GOT3 (cell line): Measurements from ENCODE around the gene TTF1.
"Not testable (repeated sequence)": the region's sequence is repeated elsewhere in the genome, so short reads cannot be mapped to it uniquely, and the experiment has no call there.

Experiments used
- DNase-seq: peaks from one replicate; lab custom pipeline; 2025; ENCODE audit warnings: mixed read lengths; lab: John Stamatoyannopoulos, UW

TTF1 gene

DNA sequence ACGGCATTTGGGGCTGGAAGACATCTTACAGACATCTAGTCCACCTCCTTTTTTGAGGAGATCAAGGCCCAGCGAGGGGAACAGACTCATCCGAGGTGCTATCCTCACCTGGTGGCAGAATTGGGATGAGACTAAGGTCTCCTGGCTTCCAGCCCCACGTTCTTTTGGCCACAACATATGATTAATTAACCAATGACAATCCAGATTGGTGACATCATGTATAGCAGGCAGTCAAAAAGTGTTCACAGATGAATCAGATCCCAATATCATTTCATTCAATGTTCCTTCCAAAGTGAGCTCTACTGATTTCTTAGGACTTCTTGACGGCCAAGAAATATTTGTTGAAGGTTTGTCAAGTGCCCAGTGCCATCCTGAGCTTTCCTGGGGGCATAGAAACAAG, 7.3 kb upstream of the TTF1 start:
- DNase-seq = no peak

DNA sequence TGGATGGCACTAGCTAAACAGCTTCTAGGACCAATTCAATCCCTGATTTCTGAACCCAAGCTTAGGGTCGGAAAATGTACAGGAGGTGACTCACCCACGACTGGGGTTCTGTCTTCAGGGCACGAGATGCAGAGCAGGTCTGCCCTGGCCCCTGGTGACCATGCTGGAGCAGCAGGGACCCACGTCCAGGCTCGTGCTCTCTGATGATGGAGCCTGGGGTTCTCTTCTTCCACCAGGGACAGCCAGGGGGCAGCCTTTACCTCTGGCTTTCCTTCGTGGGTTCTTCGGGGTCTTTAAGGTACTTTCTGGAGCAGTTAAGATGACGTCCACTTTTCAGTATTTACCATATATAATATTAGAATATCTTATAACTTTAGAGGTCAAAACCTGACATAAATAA, 5.4 kb upstream of the TTF1 start:
- DNase-seq = no peak

DNA sequence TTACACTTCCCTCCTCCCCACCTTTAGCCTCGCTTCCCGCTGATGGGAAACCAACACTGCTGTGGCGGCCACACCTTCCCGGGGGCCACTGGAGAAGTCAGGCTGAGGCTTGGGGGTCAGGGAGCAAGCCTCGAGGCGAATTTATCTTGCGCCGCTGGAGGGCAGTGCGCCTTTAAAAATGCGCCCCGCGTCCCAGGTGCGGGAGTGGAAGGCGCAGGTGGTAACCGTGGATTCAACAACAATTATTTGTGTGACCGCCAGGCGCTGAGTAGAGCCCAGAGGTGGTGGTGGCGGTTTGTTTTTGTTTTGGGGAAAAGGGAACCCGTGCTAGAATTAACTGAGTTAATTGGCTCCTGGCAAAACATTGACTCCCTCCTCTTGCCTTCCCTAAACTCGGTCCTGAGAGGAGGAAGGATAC, 4.5 kb upstream of the TTF1 start:
- no peak for DNase-seq

DNA sequence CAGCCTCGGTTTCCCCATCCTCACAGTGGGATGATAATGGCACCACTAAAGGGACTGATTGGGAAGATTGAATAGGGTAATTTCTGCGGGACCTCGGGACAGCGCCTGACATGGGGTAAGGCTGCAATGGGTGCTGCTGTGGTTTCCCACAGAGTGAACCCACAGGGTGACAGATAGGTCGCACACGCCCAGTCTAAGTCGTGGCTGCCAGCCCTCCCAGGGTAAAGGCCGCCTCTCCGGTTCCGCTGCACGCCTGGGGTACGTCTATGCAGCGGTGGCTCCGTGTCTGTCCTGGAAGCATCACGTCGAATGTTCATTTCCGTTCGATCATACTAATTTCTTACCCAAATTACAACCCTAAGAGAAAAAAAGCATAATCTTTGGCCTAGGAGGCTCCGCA, 4.0 kb upstream of the TTF1 start:
- no peak for DNase-seq

DNA sequence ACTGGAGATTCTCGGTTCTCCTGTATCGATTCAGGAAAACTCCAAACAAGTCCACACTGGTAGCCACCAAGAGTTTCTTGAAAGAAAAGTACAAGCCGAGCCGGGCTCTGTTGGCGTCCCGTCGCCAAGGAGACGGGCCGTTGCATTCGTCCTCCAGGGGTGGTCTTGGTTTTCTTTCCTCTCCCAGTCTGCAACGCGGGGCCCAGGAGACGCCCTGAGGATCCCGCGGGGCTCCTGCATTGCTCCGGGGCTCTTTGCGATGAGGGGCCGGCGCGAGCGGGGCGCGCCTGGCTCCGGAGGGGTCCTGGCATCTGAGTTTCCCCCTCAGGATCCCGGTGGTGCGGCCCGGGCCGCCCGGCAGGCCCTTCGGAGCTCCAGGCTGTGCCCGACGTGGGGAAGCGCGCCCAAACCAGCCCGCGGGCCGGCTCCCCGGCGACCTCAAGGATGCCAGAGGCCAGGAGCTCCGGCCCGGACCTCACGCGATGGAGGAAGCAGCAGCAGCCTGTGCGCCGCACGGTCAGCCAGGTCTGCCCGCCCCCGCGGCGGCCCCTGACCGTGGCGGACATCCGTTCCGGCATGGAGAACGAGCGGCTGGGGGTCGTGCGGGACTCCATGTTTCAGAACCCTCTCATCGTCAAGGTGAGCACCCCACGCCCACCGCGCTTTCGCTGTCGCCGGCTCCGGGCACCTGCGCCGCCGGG, 3.3 kb upstream of the TTF1 start, which contains the start of gene CFAP77:
CFAP77 (plus strand) TSS at position 384 of the 701 bp plus-strand sequence; CDS start at position 445, 61 bp downstream.
- no peak for DNase-seq

DNA sequence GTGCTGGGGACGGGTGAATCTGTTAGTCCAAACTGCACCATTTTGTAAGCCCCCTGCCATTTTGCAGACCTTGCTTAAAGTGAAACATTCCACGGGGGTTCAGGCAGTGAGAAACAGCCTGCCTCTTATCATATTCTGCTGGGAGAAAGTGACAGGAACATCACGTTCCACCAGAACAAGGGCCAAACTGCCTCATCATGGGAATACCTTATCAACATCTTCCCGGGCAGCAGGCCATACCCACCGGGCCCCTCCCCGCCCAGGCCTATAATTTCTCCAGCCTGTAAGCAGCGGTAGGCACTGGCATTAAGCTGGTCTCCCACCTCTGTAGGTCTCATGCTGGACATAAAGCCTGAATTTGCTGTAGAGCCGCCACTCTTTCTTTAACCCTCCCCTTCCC, 1.9 kb upstream of the TTF1 start:
- DNase-seq = no peak

DNA sequence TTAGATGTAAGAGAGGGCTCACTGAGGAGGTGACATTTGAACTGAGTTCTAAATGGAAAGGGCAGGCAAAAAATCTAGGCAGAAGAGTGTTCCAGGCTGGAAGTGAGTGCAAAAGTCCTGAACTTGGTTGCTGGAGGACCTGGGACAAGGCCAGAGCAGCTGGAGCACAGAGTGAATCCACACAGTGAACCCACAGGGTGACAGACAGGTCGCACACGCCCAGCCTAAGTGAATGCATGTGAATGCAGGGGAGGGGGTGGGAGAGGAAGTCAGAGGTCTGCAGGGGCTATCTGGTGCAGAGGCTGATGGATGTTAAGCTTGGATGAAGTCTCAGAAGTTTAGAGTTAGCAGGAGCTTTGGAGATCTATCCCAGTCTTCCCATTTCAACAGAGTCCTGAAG, 556 bp upstream of the TTF1 start:
- no peak for DNase-seq

DNA sequence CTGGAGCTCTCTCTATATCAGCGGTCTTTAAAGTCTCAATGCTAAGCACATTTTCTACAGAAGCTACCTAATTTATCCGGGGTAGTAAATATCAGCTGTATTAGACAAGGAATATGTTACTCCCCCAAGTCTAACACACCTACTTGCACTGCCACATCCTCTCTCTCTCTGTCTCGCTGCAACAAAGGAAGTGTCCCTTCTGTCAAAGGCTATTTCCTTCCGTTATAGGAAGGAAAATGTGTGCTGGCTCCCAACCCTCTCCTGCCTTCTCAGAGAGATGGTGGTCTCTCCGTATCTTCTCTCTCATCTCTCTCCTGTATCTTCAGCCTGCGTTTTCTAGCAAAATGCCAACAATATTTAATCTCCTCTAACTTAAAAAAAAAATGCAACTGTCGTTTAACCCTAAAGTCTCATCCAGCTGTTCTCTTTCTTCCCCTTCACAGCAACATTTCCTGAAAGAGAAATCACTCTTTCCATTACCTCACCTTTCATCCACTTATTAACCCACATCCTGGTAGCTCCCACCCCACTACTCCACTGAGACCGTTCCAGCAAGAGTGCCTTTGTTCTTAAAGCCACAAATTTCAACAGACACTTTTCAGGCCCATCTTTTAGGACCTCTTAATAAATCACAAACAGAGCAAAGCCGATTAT, 2.3 kb downstream of the TTF1 start:
- no peak for DNase-seq

DNA sequence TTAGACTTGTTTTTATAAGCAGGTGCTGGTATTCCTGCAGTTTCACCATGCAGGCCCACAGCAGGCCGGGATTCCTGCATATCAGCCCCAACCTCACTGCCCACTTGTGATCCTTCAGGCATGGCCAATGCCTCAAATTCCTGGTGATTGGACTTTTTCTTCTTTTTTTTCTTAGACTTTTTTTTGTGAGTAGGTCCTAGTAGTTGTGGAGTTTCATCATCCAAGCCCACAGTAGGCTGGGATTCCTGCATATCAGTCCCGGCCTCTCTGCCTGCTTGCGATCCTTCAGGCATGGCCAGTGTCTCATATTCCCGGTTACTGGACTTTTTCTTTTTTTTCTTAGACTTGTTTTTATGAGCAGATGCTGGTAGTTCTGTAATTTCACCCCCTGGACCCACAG, 4.8 kb downstream of the TTF1 start:
- no peak for DNase-seq

DNA sequence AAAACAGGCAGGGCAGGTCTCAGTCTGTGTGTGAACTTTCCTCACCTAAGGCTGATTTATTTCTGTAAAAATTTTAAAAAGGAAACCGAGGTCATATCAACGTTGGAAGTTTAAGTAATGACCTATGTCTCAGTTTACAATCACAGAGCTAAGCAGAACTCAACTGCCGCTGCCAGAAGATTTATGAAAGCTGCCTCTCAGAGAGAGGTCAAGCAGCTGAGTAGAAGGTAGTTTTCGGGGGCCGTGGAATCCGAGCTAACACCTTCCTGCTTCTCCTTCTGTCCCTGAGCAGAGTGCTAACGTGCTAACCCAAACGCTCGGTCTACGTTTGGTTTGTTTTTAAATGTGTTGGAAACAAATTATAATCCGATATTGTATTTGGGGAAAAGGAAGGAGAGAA, 11.1 kb downstream of the TTF1 start:
- DNase-seq = no peak

DNA sequence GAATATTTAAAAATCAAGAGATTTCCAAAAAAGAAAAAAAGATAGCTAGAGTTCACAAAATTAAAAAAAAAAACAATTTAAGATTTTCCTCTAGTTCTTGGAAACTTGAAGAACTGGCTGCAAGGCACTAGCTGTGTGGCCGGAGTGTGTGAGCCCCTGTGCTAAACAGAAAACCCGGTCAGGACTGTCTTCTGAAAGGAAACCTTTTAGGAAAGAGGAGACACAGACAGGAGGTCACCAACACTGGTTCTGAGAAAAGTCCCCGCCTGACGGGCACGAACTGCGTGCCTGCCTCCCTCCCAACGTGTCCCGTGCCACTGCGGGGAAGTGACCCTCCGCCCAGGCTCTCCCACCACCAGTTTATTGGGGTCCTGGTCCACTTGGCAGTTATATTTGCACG, 15.2 kb downstream of the TTF1 start:
- DNase-seq = no peak

DNA sequence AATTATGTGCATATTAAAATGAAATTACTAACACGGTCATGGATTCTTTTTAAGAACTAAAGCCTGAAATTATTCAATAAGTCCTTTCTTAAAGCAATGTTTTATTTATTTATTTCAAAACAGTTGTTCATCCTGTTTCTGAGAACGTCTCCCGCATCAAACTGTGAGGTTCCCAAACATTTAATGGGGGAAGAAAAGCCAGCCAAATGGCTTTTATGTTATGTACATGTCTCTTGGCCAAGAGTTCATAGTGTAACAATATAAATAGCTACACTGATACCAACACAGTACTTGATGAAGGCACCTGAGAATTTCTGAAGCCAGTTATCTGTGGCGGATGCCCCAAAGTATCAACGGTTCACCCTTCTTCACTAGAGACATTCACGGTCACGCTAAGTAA, 15.7 kb downstream of the TTF1 start:
- DNase-seq = no peak

DNA sequence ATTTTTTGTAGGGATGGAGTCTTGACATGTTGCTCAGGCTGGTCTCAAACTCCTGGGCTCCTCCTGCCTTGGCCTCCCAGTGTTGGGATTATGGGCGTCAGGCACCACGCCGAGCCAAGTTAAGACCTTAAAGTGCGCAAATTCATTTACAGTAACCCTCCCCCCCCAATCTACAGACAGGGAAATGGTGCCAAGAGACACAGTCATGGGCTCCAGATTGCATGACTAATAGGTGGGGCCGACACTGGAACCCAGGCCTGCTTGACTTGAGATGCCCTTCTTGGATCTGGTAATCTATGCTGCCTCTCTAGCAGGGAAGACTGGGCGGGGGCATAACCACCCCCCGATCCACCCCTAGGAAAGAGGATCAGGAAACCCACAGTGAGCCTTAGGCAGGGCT, 19.5 kb downstream of the TTF1 start:
- DNase-seq = no peak

DNA sequence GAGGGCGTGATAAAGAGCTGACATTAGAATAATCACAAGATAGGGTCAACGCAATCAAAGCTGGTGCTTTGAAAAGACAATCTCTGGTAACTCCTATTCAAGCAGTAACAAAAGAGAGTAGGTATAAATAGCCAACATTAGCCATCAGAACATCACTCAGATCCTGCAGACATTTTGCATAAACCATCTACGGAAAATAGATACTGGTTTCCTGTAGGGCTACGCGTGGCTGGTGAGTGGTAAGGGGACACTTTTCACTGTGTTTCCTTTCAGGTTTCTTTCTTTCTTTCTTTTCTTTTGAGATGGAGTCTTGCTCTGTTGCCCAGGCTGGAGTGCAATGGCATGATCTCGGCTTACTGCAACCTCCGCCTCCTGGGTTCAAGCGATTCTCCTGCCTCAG, 22.3 kb downstream of the TTF1 start:
- no peak for DNase-seq

DNA sequence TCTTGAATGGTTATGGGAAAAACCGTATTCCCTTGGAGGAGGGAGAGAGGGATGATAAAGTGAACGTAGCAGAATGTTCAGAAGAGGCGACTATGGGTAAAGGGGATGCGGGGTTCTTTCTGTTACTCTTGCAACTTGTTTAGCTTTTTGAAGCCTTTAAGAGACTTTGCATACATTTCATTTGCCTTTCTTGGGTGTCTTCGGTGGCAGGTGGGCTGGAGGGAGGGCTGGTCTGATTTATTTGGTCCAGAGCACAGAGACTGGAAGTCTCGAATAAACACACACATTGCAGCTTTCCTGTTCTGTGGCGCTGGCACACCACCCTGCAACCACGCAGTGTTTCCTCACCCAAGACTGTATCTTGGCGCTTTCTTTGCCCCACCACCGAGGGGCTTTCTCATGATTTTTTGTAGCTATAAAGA, 23.2 kb downstream of the TTF1 start:
- no peak for DNase-seq

DNA sequence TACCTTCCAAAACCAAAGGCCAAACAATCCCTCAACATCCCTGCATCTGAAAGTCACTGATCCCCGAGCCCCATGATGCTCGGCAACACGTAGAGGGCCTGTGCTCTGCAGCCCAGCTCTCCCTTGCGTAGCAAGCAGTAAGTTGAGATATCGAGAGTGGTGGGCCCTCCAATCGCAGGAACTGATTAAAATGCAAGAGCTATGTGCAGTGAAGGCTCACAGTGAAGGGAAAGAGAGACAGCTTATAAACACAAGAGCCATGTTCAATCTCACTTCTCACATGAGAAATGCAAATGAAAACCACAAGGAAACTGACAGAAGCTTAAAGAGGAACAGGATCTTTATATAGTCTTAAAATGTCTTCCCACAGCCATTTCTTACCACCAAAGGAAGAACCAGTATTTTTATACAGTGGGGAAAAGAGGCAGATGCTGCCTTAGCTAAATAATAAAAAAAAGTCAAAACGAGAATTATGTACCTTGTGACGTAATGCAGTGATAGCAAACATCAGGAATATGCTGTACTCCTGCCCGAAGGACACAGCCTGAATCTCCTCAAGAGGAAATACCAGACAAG, 24.6 kb downstream of the TTF1 start:
- no peak for DNase-seq

DNA sequence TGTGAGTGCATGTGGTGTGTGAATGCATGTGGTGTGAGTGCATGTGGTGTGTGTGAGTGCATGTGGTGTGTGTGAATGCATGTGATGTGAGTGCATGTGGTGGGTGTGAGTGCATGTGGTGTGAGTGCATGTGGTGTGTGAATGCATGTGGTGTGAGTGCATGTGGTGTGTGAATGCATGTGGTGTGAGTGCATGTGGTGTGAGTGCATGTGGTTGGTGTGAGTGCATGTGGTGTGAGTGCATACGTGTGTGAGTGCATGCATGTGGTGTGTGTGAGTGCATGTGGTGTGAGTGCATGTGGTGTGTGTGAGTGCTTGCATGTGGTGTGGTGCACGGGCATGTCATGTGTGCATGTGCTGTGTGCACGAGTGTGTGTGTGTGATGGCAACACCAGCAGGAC, 28.2 kb downstream of the TTF1 start:
- DNase-seq = not testable (repeated sequence)

DNA sequence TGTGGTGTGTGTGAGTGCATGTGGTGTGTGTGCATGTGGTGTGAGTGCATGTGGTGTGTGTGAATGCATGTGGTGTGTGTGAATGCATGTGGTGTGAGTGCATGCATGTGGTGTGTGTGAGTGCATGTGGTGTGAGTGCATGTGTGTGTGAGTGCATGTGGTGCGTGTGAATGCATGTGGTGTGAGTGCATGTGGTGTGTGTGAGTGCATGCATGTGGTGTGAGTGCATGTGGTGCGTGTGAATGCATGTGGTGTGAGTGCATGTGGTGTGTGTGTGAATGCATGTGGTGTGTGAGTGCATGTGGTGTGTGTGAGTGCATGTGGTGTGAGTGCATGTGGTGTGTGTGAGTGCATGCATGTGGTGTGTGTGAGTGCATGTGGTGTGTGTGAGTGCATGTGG, 28.9 kb downstream of the TTF1 start:
- DNase-seq = not testable (repeated sequence)

DNA sequence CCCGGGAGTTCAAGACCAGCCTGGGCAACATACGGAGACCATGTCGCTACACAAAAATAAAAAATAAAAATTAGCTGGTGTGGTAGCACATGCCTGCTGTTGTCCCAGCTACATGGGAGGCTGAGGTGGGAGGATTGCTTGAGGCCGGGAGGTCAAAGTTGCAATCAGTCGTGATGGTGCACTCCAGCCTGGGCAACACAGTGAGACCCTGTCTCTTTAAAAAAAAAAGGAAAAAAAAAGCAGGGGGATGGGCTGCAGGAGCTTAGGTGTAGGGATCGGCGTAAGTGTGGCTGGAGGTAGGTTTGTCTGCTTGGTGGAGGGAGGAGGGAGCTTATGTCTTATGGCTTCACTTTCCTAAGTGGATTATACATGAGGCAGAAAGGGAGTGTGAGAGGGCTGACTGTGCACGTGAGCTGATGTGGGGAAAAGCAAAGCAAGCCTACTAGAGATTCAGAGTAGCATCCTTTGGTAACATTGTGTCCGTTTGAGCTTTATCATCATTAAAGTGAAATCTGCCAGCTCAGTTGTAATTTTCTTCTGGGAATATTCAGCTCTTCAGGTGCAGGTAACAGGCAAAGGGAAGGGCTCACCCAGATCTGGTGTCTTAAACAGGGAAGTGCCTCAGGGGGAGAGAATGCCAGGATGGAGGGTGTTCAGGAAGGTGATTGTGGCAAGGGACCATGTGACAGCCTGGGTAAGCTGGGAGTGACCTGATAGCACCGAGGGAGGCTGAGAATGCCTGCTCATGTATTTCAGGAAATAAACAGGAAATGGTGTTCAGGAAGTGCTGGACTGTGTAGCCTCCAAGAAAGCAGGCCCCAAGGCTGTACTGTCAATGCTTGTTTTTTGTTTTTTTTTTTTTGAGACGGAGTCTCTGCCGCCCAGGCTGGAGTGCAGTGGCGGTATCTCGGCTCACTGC, 34.2 kb downstream of the TTF1 start:
- no peak for DNase-seq

DNA sequence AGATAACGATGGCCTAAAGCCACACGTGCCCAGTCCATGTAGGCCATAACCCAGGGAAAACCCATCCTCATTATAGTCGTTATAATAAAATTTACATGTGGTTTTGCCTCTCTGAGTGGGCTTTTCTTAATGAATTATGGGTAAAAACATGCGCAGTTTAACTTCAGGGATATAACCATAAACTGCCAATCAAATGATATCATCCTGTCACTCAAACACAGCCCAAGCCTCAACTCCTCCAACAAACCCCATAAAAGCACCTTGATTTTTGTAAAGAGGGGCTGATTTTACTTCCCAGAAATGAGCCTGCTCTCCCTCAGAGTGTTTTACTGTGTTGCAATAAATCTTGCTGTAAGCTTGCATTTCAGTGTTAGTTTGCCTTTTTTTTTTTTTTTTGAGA, 36.0 kb downstream of the TTF1 start:
- DNase-seq = no peak

DNA sequence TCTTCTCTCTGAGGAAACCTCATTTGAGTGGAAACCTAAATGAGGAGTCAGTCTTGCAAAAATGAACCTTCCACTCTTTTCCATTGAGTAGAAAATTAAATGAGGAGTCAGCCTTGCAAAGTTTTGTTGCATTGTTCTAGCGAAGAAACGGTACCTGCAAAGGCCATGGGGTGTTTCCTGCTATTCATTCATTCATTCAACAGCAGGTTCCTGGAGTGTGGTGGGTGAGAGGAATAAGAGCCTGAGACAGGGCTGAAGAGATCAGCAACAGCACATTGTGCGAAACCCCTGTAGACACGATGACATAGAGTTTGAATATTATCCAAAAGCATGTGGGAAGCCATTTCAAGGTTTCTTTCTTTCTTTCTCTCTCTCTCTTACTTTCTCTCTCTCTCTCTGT, 37.2 kb downstream of the TTF1 start:
- no peak for DNase-seq

DNA sequence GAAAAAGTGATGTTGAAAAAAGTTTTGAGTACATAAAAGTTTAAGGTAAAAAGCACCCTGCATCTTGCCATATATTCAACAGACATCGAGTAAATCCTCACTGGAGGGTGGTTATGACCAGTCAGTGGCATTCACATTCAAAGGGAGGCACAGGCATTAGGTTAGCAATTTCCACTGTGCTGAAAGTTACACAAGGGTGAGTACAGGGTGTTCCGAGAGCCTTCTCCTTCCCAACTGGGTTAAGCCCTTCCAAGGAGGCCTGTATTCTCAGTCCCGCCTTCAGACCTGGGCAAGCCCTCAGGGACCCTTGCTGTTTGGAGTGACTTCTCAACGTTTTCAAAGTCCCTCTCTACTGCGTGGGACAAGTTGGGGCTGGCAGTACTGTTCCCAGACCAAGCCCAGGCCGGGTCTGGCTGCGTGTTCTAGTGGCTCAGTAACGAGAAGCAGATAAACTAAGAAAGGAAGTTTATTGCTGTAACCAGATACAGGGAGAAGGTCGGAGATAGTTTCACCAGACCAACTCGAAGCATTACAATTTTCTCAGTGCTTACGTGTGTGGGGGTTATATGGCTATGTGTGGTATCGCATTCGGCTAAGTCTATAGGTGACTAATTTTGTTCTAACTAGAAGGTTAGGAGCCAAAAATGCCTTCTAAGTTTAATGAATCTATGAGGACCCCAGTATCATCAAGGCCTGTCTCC, 38.9 kb downstream of the TTF1 start:
- no peak for DNase-seq
